K562 (cell line): ENCODE results near the gene CEMIP. TPM values are rescaled to one million over a fixed set of nuclear protein-coding genes. Genes with fewer than 3 reads are reported as not detected.
A peak's percentile ranks its signal among the peaks of the same experiment; 100 is the strongest.

Experiments used
- ATF7 ChIP-seq: fragments of 450-650 bp; IDR thresholded peaks from 2 replicates; pipeline ENCODE4 v1.7.1; 2014; ENCODE audit warnings: mild to moderate bottlenecking, moderate library complexity
- CCNT2 ChIP-seq: IDR thresholded peaks from 2 replicates; pipeline ENCODE4 v1.6.1; 2011; ENCODE audit warnings: borderline replicate concordance, low read depth, mild to moderate bottlenecking, moderate library complexity, mixed read lengths, low read length; ENCODE audit not compliant: insufficient read length; ENCODE audit errors: extremely low read depth
- FOXK1 ChIP-seq: sonication (generic); formaldehyde crosslinking; IDR thresholded peaks from 2 replicates; pipeline ENCODE4 v1.8.0; 2022; ENCODE audit warnings: missing genetic modification reagents, mild to moderate bottlenecking, borderline replicate concordance
- HDAC1 ChIP-seq, 2 experiments: fragments of 450-650 bp; IDR thresholded peaks; 2 replicates each; pipeline ENCODE4 v1.6.1; 2016 to 2017; ENCODE audit warnings: inconsistent platforms in 1 of 2, mild to moderate bottlenecking in 1 of 2, moderate library complexity in 1 of 2
- HNRNPLL ChIP-seq: fragments of 200-400 bp; formaldehyde crosslinking; IDR thresholded peaks from 2 replicates; pipeline ENCODE4 v1.6.1; 2017; ENCODE audit warnings: low read length, low read depth, mild to moderate bottlenecking; ENCODE audit not compliant: poor library complexity, severe bottlenecking
- KDM1A ChIP-seq, 2 experiments: fragments of 450-650 bp; IDR thresholded peaks; 2 replicates each; pipeline ENCODE4 v1.6.1; 2016; ENCODE audit warnings: mild to moderate bottlenecking in 2 of 2
- KLF6 ChIP-seq: fragments of 250-450 bp; sonication (Bioruptor Pico); IDR thresholded peaks from 2 replicates; pipeline ENCODE4 v1.4.0; 2020; ENCODE audit warnings: mild to moderate bottlenecking, moderate library complexity, borderline replicate concordance
- MAX ChIP-seq: sonication (generic); formaldehyde crosslinking; IDR thresholded peaks from 2 replicates; pipeline ENCODE4 v1.9.0; 2022; ENCODE audit warnings: mild to moderate bottlenecking, missing genetic modification reagents
- PHF8 ChIP-seq: fragments of 200-600 bp; sonication (generic); IDR thresholded peaks from 2 replicates; pipeline ENCODE4 v1.6.1; 2012; ENCODE audit warnings: mixed run types, mild to moderate bottlenecking, inconsistent platforms, low read length, moderate library complexity, borderline replicate concordance
- SETDB1 ChIP-seq: IDR thresholded peaks from one replicate; pipeline ENCODE4 v1.6.1; 2012; ENCODE audit warnings: low read length, control low read depth, inconsistent platforms
- SREBF2 ChIP-seq: sonication (generic); formaldehyde crosslinking; IDR thresholded peaks from 2 replicates; pipeline ENCODE4 v1.4.0; 2020; ENCODE audit warnings: mild to moderate bottlenecking, missing genetic modification reagents
- SRF ChIP-seq, 2 experiments: fragments of 250-450, 450-650 bp in 1 of 2; sonication (Bioruptor Pico) in 1 of 2; sonication (generic) in 1 of 2; formaldehyde crosslinking; IDR thresholded peaks; 2 replicates each; pipeline versions ENCODE4 v1.5.0 to v1.5.1; 2020 to 2022; ENCODE audit warnings: mild to moderate bottlenecking in 1 of 2, missing genetic modification reagents in 1 of 2
- SRSF3 ChIP-seq: fragments of 200-400 bp; formaldehyde crosslinking; IDR thresholded peaks from 2 replicates; pipeline ENCODE4 v1.6.1; 2016; ENCODE audit warnings: mild to moderate bottlenecking, low read length, moderate library complexity; ENCODE audit not compliant: insufficient read depth
- XRCC5 ChIP-seq: fragments of 200-400 bp; formaldehyde crosslinking; IDR thresholded peaks from 2 replicates; pipeline ENCODE4 v1.6.1; 2017; ENCODE audit warnings: low read depth, mild to moderate bottlenecking, low read length
- ZEB2 ChIP-seq: fragments of 450-650 bp; IDR thresholded peaks from 2 replicates; pipeline ENCODE4 v1.6.1; 2016
- ZNF239 ChIP-seq: fragments of 250-450 bp; sonication (Bioruptor Pico); IDR thresholded peaks from 2 replicates; pipeline ENCODE4 v1.4.0; 2020; ENCODE audit warnings: mild to moderate bottlenecking
- ZNF449 ChIP-seq: fragments of 250-450 bp; sonication (Bioruptor Pico); IDR thresholded peaks from 2 replicates; pipeline ENCODE4 v1.8.0; 2022; ENCODE audit warnings: moderate library complexity, mild to moderate bottlenecking, inconsistent platforms
- ZNF507 ChIP-seq: conservative IDR thresholded peaks from 2 replicates; pipeline ENCODE4 v1.6.1; 2017; ENCODE audit warnings: missing genetic modification characterization, missing compliant biosample characterization
- ZNF511 ChIP-seq: sonication (generic); formaldehyde crosslinking; IDR thresholded peaks from 2 replicates; pipeline ENCODE4 v1.8.0; 2022; ENCODE audit warnings: mild to moderate bottlenecking, missing genetic modification reagents
- ZNF518B ChIP-seq: fragments of 250-450 bp; sonication (Bioruptor Pico); IDR thresholded peaks from 2 replicates; pipeline ENCODE4 v1.5.0; 2021; ENCODE audit warnings: mild to moderate bottlenecking, moderate library complexity
- ZNF639 ChIP-seq, 2 experiments: fragments of 200-800 bp in 1 of 2; sonication (Bioruptor generic) in 1 of 2; sonication (generic) in 1 of 2; formaldehyde crosslinking in 1 of 2; IDR thresholded peaks in 1 of 2; conservative IDR thresholded peaks in 1 of 2; 2 replicates each; pipeline versions ENCODE4 v1.5.0 to v1.6.1; 2016 to 2020; ENCODE audit warnings: missing compliant biosample characterization in 1 of 2, missing genetic modification characterization in 1 of 2, missing genetic modification reagents in 1 of 2
- polyA plus RNA-seq, 8 experiments: library from polyadenylated mRNA; depleted of rRNA in 4 of 8; stranded (reverse) in 5 of 8; unstranded in 3 of 8; fragments of >200 nt; fragmentation: Nextera tagmentation in 2 of 8; fragmentation: Illumina TruSeq in 1 of 8; extraction: Ambion mirVana in 2 of 8; extraction: Trizol in 1 of 8; gene quantifications; 2 replicates each; pipeline versions ENCODE4 v1.2.1 to v1.2.3, GENCODE V29; 2011 to 2014; ENCODE audit warnings: inconsistent platforms in 1 of 8, missing spikeins in 1 of 8
- total RNA-seq, 7 experiments: library from RNA; depleted of rRNA in 6 of 7; stranded (reverse); fragments of >200 nt in 6 of 7; fragmentation: Illumina TruSeq in 2 of 7; extraction: Trizol in 2 of 7; gene quantifications; 2 replicates each; pipeline versions ENCODE4 v1.2.1 to v1.2.3, GENCODE V29; 2011 to 2021; ENCODE audit warnings: low replicate concordance in 1 of 7

The CEMIP gene
- total and polyA plus RNA-seq, 9 of the 15 experiments (the other 6 are each of a cell fraction or from before 2014, with no cell fraction given) = 0.33 TPM; not detected in 8

GRCh38 chr15:81000624-81001151, 221.5 kb downstream of the CEMIP start, which contains the start of gene TLNRD1 (continued):
- TF ChIP-seq SRF (CRISPR knock-in tag; IDR thresholded peaks at IDR 0.05) (no peak), SETDB1 (no peak), ATF7 (peak; percentile 54; the same call in 1 of the 2 replicates), ZNF518B (CRISPR knock-in tag) (no peak), KDM1A (IDR thresholded peaks at IDR 0.05) (peak in 1 of 2 experiments; percentile 1; a peak in 1 of 4 replicates), HDAC1 (IDR thresholded peaks at IDR 0.05) (peak in 1 of 2 experiments; percentile 40; a peak in 1 of 4 replicates), ZNF507 (tag) (no peak), ZNF449 (no peak), SREBF2 (CRISPR knock-in tag) (no peak), CCNT2 (peak; percentile 24), ZNF639 (CRISPR knock-in tag; conservative IDR thresholded peaks at IDR 0.05 in 1 of 2, IDR thresholded peaks at IDR 0.05 in 1 of 2) (peak in 1 of 2 experiments; percentile 61; a peak in 2 of 4 replicates), XRCC5 (no peak), HNRNPLL (peak; percentile 87), SRSF3 (0 out of 2 replicates have a peak, but pooled peaks have one; percentile 14), KLF6 (no peak), ZNF239 (no peak), FOXK1 (CRISPR knock-in tag) (no peak), MAX (CRISPR knock-in tag) (peak; percentile 69; the same call in 1 of the 2 replicates), PHF8 (peak; percentile 82; the same call in 1 of the 2 replicates), ZEB2 (no peak), ZNF511 (CRISPR knock-in tag) (peak; percentile 28; the same call in 1 of the 2 replicates)
